NCI-H524 (cell line): Measurements from ENCODE around the gene PHEX.
"Not testable (repeated sequence)": the region's sequence is repeated elsewhere in the genome, so short reads cannot be mapped to it uniquely, and the experiment has no call there.

Experiments
- DNase-seq, 2 experiments: peaks; one replicate each; lab custom pipeline; 2025; lab: John Stamatoyannopoulos, UW

PHEX gene

GRCh38 chrX:22246620-22247019 lies 214.5 kb downstream of the PHEX start:
- DNase-seq: no peak

GRCh38 chrX:22247169-22247568 lies 215.0 kb downstream of the PHEX start:
- DNase-seq: no peak

GRCh38 chrX:22248401-22248800 lies 216.3 kb downstream of the PHEX start:
- no peak for DNase-seq

- no peak for DNase-seq
Measured at GRCh38 chrX:22249371-22249770, 217.2 kb downstream of the PHEX start.

- DNase-seq: peak in 1 of 2 experiments; percentile 82
Measured at GRCh38 chrX:22268706-22269105, 236.6 kb downstream of the PHEX start.

- DNase-seq: no peak
Measured at GRCh38 chrX:22272613-22273012, 240.5 kb downstream of the PHEX start, which contains the start of gene CBLL2. Gene CBLL2, plus strand, starts transcription at chrX:22272913. Its CDS starts 79 bp downstream, at chrX:22272992.

GRCh38 chrX:22273714-22274317 lies 241.7 kb downstream of the PHEX start:
- no peak for DNase-seq

GRCh38 chrX:22276781-22277180 lies 244.7 kb downstream of the PHEX start:
- DNase-seq: no peak

GRCh38 chrX:22278375-22278774 lies 246.2 kb downstream of the PHEX start:
- no peak for DNase-seq

GRCh38 chrX:22289209-22289608 lies 257.1 kb downstream of the PHEX start:
- not testable (repeated sequence) for DNase-seq

- no peak for DNase-seq
Measured at GRCh38 chrX:22296871-22297270, 264.7 kb downstream of the PHEX start.

- peak; percentile 20 to 54 for DNase-seq
Measured at GRCh38 chrX:22300130-22300529, 268.0 kb downstream of the PHEX start.
